Stimulated activated naive CD4-positive, alpha-beta T cell treated with Interleukin-2 at 50 U/mL for 16 hours (primary cell): Measurements from ENCODE around the gene GARS1.

Experiments used
- DNase-seq: peaks from one replicate; lab custom pipeline; 2025; lab: John Stamatoyannopoulos, UW

Gene GARS1

DNA sequence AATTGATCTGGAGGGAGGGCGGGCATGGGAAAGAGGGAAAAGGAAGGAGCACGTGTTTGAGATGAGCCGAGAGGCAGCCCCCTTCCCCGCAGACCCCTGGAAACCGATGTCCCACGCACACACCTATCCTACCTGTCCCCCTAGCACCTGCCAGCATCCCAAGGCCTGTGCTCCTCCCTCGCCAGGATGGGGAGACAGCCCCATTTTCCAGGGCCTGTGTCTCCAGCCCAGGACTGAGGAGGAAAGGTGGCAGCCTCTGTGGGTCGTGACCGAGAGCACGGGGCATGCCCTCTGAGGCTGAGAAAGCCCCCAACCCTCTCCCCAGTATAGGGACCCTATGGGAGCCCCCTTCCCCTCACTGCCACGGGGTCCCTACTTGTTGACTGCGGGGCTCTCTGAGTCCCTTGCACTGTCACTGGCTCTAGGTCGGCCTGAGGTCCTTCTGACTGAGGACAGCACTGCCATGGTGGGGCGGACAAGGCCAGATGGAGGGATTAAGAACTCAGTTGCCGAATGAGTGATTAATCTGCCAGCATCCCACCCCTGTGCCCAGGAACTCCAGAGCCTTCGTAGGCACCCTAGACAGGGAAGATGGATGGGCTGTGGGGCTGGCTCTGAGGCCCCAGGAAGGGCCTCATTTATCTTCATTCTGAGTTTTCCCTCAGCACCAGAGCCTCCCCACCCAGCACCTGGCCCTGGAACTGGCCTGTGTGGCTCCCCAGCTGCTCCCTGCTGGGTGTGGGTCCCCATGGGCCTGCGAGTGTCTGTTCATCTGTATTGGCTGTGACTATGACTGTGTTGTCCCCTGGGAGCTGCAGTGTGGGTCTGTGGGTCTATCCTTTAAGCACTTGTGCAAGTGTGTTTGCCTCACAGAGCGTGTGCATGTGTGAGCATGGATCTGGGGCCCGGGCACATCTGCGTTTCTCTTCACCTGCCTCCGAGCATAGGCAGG is 61.6 kb downstream of the GARS1 start:
- no peak for DNase-seq

GRCh38 chr7:30657131-30657530 is 62.5 kb downstream of the GARS1 start:
- no peak for DNase-seq

DNA sequence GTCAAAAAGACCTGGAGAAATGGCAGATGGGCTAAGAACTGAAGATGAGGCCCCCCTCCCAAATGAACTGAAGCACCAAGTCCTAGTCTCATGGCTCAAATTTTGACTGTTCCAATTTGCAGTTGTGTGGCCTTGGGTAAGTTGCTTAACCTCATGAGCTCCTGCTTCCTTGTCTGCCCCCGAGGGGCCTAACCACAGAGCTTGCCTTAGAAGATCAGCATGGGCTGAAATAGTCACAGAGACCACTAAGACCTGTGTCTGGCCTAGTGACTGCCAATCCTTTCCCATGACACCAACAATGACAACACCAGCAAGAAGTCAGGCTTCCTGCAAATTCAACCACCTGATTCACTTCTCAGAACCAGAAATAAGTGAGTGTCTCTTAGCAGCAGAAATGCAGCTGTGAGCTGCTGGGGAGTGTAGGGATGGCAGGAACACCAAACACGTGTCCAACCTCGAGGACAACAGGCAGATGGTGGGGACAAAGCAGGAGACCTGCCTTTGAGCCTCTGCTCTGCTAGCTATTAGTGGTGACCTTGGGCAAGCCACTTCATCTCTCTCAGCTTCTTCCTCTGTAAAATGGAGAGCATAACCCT is 63.9 kb downstream of the GARS1 start:
- DNase-seq, result no peak

GRCh38 chr7:30659312-30659711 is 64.6 kb downstream of the GARS1 start:
- DNase-seq, result no peak

GRCh38 chr7:30660331-30661255 is 65.9 kb downstream of the GARS1 start:
- no peak for DNase-seq

GRCh38 chr7:30661926-30662325 is 67.2 kb downstream of the GARS1 start:
- no peak for DNase-seq

DNA sequence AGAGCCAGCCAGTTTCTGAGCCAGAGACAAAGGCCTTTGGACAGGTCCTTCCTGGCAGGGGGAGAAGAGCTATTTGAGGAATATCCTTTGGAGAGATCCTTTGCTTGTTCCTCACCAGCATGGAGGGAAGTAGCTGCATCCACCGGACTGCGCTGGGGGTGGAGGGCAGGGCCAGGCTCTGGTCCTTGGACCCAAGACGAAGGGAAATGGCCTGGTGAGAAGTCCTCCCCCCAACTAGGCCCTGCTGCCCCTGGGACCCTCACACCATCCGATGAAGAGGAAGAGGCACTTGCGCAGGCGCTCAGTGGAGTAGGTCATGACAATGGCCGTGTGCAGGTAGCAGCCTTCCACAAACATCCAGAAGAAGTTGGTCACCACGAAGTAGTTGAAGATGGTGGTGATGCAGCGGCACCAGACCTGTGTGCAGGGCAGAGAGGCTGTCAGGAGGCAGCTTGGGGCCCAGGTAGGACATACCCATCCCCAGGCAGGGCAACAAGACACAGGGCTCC is 67.8 kb downstream of the GARS1 start:
- no peak for DNase-seq

DNA sequence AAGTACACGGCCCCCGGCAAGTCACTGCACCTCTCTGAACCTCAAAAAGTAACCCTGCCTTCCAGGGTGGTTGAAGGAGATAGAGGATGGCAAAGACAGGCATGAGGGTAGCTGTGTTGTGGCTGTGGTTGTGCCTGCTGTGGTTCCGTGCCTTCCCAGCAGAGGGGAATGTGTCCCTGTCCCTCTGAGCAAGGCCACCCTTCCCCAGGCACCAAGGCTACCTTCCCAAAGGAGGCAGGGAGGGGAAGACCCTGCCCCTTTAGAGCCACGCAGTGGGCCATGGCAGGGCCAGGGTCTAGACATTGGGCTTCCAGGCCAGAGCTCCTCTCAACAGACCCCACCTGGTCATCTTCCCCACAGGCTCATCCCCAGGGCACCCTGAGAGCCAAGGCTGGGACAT is 68.7 kb downstream of the GARS1 start:
- DNase-seq, result no peak

DNA sequence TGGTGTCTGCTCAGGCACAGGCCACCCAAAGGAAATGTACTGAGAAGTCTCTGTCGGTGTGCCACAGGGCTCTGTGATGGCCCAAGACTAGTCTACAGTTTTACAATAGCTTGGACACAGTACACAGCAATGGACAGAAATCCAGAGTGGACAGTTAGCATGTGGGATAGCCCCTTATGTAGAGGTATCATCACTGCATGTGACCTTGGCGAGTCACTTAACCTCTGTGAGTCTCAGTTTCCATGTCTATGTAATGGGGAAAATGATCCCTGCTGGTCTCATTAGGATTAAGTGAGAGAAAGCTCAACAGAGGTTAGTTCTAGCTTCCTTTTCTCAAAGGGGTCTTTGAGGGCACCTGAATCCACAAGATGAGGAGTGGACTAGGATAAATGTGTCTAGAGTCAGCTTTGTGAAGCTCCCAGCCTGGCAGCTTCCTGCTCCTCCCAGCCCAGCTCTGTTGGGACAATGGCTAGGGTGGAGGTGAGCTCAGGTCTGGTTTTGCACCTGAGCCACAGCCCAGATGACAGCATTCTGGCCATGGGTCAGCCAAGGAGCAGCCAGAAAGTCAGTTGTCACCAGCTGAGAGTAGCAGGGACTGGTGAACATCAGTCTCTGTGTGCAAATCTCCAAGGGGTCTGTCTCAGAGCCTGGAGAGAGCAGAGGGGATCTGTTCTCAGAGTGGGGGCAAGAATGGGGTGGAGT is 69.7 kb downstream of the GARS1 start:
- no peak for DNase-seq

DNA sequence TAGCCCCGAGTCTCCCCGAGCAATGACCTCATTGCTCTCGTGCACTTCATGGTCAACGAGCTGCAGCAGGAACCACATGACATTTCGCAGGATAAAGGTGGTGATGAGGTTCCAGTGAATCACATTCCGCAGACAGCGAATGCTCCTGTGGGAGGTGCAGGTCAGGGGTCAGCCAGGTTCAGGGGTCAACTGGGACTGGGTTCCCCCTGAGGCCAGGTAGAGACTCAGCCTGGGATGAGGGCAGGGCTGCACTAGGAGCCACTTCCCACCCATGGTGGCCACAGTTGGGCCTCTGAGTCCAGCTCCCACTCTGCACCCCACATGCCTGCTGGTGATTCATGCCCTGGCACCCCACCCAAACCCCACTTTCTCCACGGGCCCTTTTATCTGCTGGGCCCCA is 70.4 kb downstream of the GARS1 start:
- DNase-seq, result no peak

GRCh38 chr7:30665449-30665848 is 70.8 kb downstream of the GARS1 start:
- DNase-seq, result no peak

DNA sequence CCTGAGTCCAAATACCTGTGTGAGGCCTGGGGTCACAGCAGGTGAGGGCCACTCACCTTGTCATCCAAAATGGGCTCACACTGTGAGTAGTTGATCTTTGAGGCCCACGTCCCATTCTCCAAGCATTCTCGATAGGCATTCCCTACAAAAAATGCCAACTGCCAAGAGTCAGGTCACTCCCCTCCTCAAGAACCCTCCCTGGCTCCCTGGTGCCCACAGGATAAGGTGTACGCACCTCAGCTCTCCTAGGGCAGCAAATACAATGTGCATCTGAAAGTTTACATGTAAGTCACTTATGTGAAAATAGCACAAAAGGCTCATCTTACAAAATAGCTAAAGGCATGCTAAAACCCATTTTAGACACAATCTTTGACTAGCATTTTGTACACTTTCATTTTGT is 72.5 kb downstream of the GARS1 start:
- DNase-seq, result no peak

DNA sequence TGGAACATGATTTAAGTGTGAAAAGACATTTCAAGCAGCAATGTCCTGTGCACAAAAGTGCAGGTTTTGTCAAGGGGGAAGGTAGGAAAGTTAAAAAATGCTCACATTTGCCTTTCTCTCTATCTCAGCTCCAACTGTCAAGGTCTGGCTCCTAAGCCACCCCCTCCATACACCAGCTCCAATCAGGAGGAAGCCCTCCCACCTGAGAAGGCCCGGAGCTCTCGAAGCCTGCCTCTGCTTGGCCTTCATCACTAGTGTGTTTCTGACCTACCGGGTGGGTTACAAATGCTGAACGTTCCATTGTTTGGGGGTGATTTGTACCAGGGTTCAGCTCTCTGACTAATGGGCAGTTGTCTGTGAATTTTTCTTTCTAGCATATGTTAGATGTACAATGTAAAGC is 73.4 kb downstream of the GARS1 start:
- DNase-seq, result no peak

GRCh38 chr7:30671793-30672465 is 77.3 kb downstream of the GARS1 start:
- no peak for DNase-seq

DNA sequence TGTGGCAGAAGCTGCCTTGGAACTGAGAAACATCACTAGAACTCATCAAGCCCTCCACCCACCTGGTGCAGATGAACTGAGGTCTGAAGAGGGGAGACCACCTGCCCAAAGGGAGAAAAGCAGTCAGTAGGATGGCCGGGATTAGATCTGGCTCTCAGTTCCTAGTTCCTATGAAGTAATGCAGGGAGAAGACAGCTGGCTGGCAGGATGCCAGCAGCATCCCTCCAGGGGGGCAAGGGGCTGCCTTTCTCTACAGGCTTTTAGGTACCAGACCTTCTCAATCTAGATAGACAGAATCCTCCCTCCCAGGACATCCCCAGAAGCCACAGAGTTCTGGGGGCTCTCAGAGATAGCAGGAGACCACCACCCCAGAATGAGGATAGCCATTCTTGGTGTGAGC is 79.7 kb downstream of the GARS1 start:
- no peak for DNase-seq

GRCh38 chr7:30674876-30675275 is 80.2 kb downstream of the GARS1 start:
- no peak for DNase-seq

DNA sequence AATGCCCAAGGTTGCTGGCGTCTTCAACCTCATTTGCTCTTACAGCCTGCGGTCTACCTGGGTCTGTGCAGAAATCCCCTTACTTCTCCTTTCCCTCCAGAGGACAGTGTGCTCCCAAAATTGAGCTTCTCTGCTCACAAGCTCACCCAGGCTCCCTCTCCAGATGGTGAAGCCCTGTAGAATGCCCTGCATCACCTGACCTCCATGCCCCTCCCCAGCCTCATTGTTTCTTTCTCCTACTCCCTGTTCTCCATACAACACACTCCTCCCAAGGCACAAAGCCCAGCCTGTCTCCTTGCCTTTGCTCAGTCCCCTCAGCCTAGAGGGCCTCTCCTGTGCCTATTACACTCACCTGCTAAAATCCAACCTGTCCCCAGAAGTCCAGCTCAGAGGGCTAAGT is 84.1 kb downstream of the GARS1 start:
- DNase-seq, result no peak

GRCh38 chr7:30679664-30680063 is 85.0 kb downstream of the GARS1 start:
- no peak for DNase-seq

- no peak for DNase-seq
These were observed 86.7 kb downstream of the GARS1 start for GRCh38 chr7:30681331-30681797.

DNA sequence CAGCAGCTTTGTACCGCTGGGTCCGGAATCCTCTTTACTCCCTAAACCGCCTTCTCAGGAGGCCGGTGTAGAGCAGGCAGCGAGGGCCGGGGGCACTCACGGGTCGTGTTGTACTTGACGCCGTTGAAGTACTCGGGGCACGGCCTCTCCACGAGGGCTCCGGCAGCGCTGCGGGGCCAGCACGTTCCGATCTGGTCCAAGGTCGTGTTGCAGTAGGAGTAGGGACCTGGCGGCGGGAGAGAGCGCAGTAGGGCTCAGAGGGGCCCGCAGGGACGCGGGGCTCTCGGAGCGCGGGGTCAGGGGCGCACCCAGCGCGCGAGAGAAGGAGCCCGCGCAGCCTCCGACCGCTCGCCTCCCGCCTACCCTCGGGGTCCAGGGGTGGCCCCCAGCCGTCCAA is 87.1 kb downstream of the GARS1 start:
- DNase-seq, result no peak
